ENCODE results near the gene BNIP2.
"Not testable (repeated sequence)": the region's sequence is repeated elsewhere in the genome, so short reads cannot be mapped to it uniquely, and the experiment has no call there.

The BNIP2 gene

DNA sequence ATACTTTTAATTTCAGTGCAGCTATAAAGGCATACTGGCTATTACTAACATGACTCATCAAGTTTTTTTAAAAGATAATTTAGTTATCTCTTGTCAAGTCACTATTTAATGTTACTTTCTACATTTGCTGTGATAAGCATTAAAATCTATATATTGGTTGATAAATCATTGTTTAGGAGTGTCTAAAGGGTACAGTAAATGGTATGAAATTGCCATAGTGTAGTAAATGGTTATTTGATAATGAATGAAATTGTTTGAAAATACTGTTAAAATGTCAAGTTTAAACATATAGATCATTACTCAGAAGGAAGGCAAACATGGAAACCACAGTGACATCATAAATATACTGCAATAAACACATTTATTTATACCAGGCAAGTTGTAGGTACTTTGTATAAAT is 13.2 kb upstream of the BNIP2 start:
- H3K4ac ChIP-seq (ENCODE audit: low read length): no peak overlapping the region
- no peak overlapping the region for H3K18ac ChIP-seq (ENCODE audit: low read length)
- H4K8ac ChIP-seq (ENCODE audit: low read depth, low read length): no peak overlapping the region
- H2BK15ac ChIP-seq (ENCODE audit: low read length): no peak overlapping the region
- H3K27ac ChIP-seq (replicated peaks; ENCODE audit: low read length): no peak overlapping the region
- H3K36me3 ChIP-seq (replicated peaks in 1 of 2; ENCODE audit: control insufficient read depth in 2 of 2, insufficient read depth in 2 of 2, low read length in 2 of 2): no peaks in the 10 kb centered on the region
- no peak overlapping the region for H3K14ac ChIP-seq (ENCODE audit: low read length)
- no peak overlapping the region for H2BK120ac ChIP-seq (ENCODE audit: low read depth, low read length)
- no peaks in the 10 kb centered on the region for H3K79me1 ChIP-seq (ENCODE audit: low read depth, low read length)
- no peak overlapping the region for H4K91ac ChIP-seq (ENCODE audit: low read depth, low read length, poor library complexity)
- H2BK12ac ChIP-seq (ENCODE audit: low read length): no peak overlapping the region
- H3K4me1 ChIP-seq (ENCODE audit: control insufficient read depth in 2 of 2, insufficient read depth in 1 of 2, low read depth in 1 of 2, low read length in 2 of 2): no peaks in the 10 kb centered on the region
- no peak for DNase-seq (ENCODE audit: low spot score)
- no peaks in the 10 kb centered on the region for H3K9me3 ChIP-seq (replicated peaks in 1 of 2; ENCODE audit: control insufficient read depth in 2 of 2, insufficient read depth in 1 of 2, low read depth in 1 of 2, low read length in 2 of 2)
- no peak overlapping the region for H3K4me2 ChIP-seq (ENCODE audit: insufficient read depth, low read length, poor library complexity, severe bottlenecking)
- H3K4me3 ChIP-seq (ENCODE audit: low read length in 2 of 2): no peak overlapping the region
- no peak overlapping the region for H2BK5ac ChIP-seq (ENCODE audit: low read length)
- H2AFZ ChIP-seq (ENCODE audit: low read length): no peak overlapping the region
- H2AK5ac ChIP-seq (ENCODE audit: low read depth, low read length): no peak overlapping the region
- H3K9ac ChIP-seq (ENCODE audit: low read depth, low read length, poor library complexity): no peak overlapping the region
- no peak overlapping the region for H3K23ac ChIP-seq (ENCODE audit: low read depth, low read length, poor library complexity)
- H3K27me3 ChIP-seq (ENCODE audit: control insufficient read depth in 3 of 3, insufficient read depth in 3 of 3, low read depth in 1 of 3, low read length in 3 of 3): no peaks in the 10 kb centered on the region

DNA sequence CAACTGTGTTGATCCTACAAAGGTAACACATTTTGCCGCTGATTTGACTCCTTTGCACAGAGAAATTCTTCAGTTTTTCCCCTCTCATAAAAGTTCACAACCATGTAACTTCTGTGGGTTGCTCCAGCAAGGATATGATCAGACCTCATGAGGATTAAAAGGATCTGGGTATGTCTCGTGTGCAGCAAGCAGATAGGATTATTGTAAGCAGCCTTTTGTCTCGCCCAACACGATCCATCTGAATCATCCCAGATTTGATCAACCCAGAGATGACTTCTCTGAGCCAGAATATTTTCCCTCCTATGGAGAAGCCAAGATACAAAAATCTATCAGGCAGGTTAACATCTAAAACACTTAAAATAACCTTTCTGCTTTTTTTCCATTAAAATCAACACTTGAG is 12.8 kb upstream of the BNIP2 start:
- no peak overlapping the region for H4K91ac ChIP-seq (ENCODE audit: low read depth, low read length, poor library complexity)
- no peak overlapping the region for H3K14ac ChIP-seq (ENCODE audit: low read length)
- no peak overlapping the region for H3K4ac ChIP-seq (ENCODE audit: low read length)
- no peak for DNase-seq (ENCODE audit: low spot score)
- no peak overlapping the region for H4K8ac ChIP-seq (ENCODE audit: low read depth, low read length)
- no peak overlapping the region for H2BK120ac ChIP-seq (ENCODE audit: low read depth, low read length)
- H2AK5ac ChIP-seq (ENCODE audit: low read depth, low read length): no peak overlapping the region
- H3K79me1 ChIP-seq (ENCODE audit: low read depth, low read length): no peaks in the 10 kb centered on the region
- H3K36me3 ChIP-seq (replicated peaks in 1 of 2; ENCODE audit: control insufficient read depth in 2 of 2, insufficient read depth in 2 of 2, low read length in 2 of 2): no peaks in the 10 kb centered on the region
- no peak overlapping the region for H2BK12ac ChIP-seq (ENCODE audit: low read length)
- no peak overlapping the region for H2AFZ ChIP-seq (ENCODE audit: low read length)
- no CpG with 5 or more reads among the region's 4 CpGs for WGBS, 2 donors (ENCODE audit: extremely low coverage in 2 of 2, insufficient read length in 2 of 2, insufficient replicate concordance in 1 of 2)
- H2BK5ac ChIP-seq (ENCODE audit: low read length): no peak overlapping the region
- no peak overlapping the region for H3K4me2 ChIP-seq (ENCODE audit: insufficient read depth, low read length, poor library complexity, severe bottlenecking)
- no peak overlapping the region for H3K23ac ChIP-seq (ENCODE audit: low read depth, low read length, poor library complexity)
- H2BK15ac ChIP-seq (ENCODE audit: low read length): no peak overlapping the region
- no peaks in the 10 kb centered on the region for H3K4me1 ChIP-seq (ENCODE audit: control insufficient read depth in 2 of 2, insufficient read depth in 1 of 2, low read depth in 1 of 2, low read length in 2 of 2)
- H3K27ac ChIP-seq (replicated peaks; ENCODE audit: low read length): no peak overlapping the region
- no peak overlapping the region for H3K4me3 ChIP-seq (ENCODE audit: low read length in 2 of 2)
- H3K18ac ChIP-seq (ENCODE audit: low read length): no peak overlapping the region
- H3K9me3 ChIP-seq (replicated peaks in 1 of 2; ENCODE audit: control insufficient read depth in 2 of 2, insufficient read depth in 1 of 2, low read depth in 1 of 2, low read length in 2 of 2): no peaks in the 10 kb centered on the region
- no peak overlapping the region for H3K9ac ChIP-seq (ENCODE audit: low read depth, low read length, poor library complexity)
- H3K27me3 ChIP-seq (ENCODE audit: control insufficient read depth in 3 of 3, insufficient read depth in 3 of 3, low read depth in 1 of 3, low read length in 3 of 3): no peaks in the 10 kb centered on the region

DNA sequence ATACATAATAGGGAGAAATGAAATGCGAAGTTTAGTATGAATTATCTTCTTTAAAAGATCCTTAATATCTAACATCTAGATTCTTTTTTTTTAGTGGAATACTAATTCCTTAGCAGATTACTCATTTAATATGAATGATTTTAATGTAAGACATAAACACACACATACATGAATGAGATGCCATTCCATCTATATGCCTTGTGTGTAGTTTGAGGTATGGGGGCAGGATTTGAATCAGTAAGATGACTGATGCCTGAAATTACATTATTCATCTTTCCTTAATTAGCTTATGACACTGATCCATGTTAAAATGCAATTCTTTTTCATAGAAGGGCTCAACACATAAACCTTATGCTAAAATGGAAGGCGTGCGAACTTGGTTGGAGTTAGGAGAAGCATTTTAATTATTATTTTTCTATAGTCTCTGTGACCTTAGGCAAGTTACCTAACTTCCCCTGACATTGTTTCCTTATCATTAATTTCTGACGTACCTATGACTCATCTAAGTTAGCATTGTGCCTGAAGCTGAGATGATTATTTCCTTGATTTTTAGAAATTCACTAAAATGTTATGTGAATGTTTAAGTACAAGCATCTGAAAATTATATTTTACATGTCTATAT is 10.8 kb upstream of the BNIP2 start:
- no peak overlapping the region for H2AFZ ChIP-seq (ENCODE audit: low read length)
- no CpG with 5 or more reads among the region's 4 CpGs for WGBS, 2 donors (ENCODE audit: extremely low coverage in 2 of 2, insufficient read length in 2 of 2, insufficient replicate concordance in 1 of 2)

DNA sequence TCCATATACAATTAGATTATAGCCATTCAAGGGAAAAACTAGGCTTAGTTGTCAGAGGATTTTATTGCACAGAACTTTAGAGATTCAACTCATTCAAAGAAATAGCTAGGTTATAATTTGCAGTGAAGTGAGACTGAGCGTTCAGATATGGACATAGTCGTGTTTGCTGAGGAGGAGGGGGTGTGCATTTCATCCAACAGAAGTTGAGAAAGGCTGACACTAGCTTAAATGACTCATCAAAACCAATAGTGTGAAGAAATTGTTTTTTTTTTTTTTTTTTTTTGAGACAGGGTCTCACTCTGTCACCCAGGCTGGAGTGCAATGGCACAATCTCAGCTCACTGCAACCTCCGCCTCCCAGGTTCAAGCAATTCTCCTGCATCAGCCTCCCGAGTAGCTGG is 8.9 kb upstream of the BNIP2 start:
- not testable (repeated sequence) for H3K4me1 ChIP-seq (ENCODE audit: control insufficient read depth in 2 of 2, insufficient read depth in 1 of 2, low read depth in 1 of 2, low read length in 2 of 2); DNase-seq (ENCODE audit: low spot score); H3K4me3 ChIP-seq (ENCODE audit: low read length in 2 of 2); H3K27me3 ChIP-seq (ENCODE audit: control insufficient read depth in 3 of 3, insufficient read depth in 3 of 3, low read depth in 1 of 3, low read length in 3 of 3); H3K27ac ChIP-seq (replicated peaks; ENCODE audit: low read length); H3K18ac ChIP-seq (ENCODE audit: low read length); H3K79me1 ChIP-seq (ENCODE audit: low read depth, low read length); H2BK120ac ChIP-seq (ENCODE audit: low read depth, low read length); H3K9me3 ChIP-seq (replicated peaks in 1 of 2; ENCODE audit: control insufficient read depth in 2 of 2, insufficient read depth in 1 of 2, low read depth in 1 of 2, low read length in 2 of 2); H3K4ac ChIP-seq (ENCODE audit: low read length); H3K4me2 ChIP-seq (ENCODE audit: insufficient read depth, low read length, poor library complexity, severe bottlenecking); H4K8ac ChIP-seq (ENCODE audit: low read depth, low read length); H3K9ac ChIP-seq (ENCODE audit: low read depth, low read length, poor library complexity); H4K91ac ChIP-seq (ENCODE audit: low read depth, low read length, poor library complexity); H3K36me3 ChIP-seq (replicated peaks in 1 of 2; ENCODE audit: control insufficient read depth in 2 of 2, insufficient read depth in 2 of 2, low read length in 2 of 2); H2AK5ac ChIP-seq (ENCODE audit: low read depth, low read length); H3K23ac ChIP-seq (ENCODE audit: low read depth, low read length, poor library complexity); H2AFZ ChIP-seq (ENCODE audit: low read length); H2BK5ac ChIP-seq (ENCODE audit: low read length); H2BK12ac ChIP-seq (ENCODE audit: low read length); H2BK15ac ChIP-seq (ENCODE audit: low read length); H3K14ac ChIP-seq (ENCODE audit: low read length)
- WGBS, 2 donors (ENCODE audit: extremely low coverage in 2 of 2, insufficient read length in 2 of 2, insufficient replicate concordance in 1 of 2): no CpG with 5 or more reads among the region's 4 CpGs

More for the DNA sequence above, 10.8 kb upstream of the BNIP2 start:
- Histone ChIP-seq H3K4me3 (ENCODE audit: low read length in 2 of 2) (no peak overlapping the region), H2BK12ac (ENCODE audit: low read length) (no peak overlapping the region), H3K9me3 (replicated peaks in 1 of 2; ENCODE audit: control insufficient read depth in 2 of 2, insufficient read depth in 1 of 2, low read depth in 1 of 2, low read length in 2 of 2) (no peaks in the 10 kb centered on the region), H2AK5ac (ENCODE audit: low read depth, low read length) (no peak overlapping the region), H3K23ac (ENCODE audit: low read depth, low read length, poor library complexity) (no peak overlapping the region), H4K91ac (ENCODE audit: low read depth, low read length, poor library complexity) (no peak overlapping the region), H3K79me1 (ENCODE audit: low read depth, low read length) (no peaks in the 10 kb centered on the region), H3K4me2 (ENCODE audit: insufficient read depth, low read length, poor library complexity, severe bottlenecking) (no peak overlapping the region), H4K8ac (ENCODE audit: low read depth, low read length) (no peak overlapping the region), H3K14ac (ENCODE audit: low read length) (no peak overlapping the region), H3K27ac (replicated peaks; ENCODE audit: low read length) (no peak overlapping the region), H3K18ac (ENCODE audit: low read length) (no peak overlapping the region), H2BK15ac (ENCODE audit: low read length) (no peak overlapping the region), H3K9ac (ENCODE audit: low read depth, low read length, poor library complexity) (no peak overlapping the region), H2BK5ac (ENCODE audit: low read length) (no peak overlapping the region), H3K4me1 (ENCODE audit: control insufficient read depth in 2 of 2, insufficient read depth in 1 of 2, low read depth in 1 of 2, low read length in 2 of 2) (no peaks in the 10 kb centered on the region), H3K27me3 (ENCODE audit: control insufficient read depth in 3 of 3, insufficient read depth in 3 of 3, low read depth in 1 of 3, low read length in 3 of 3) (no peaks in the 10 kb centered on the region), H2BK120ac (ENCODE audit: low read depth, low read length) (no peak overlapping the region), H3K36me3 (replicated peaks in 1 of 2; ENCODE audit: control insufficient read depth in 2 of 2, insufficient read depth in 2 of 2, low read length in 2 of 2) (no peaks in the 10 kb centered on the region), H3K4ac (ENCODE audit: low read length) (no peak overlapping the region)
- no peak for DNase-seq (ENCODE audit: low spot score)
